Measurements from ENCODE around the gene CORO1C. TPM values are rescaled to one million over a fixed set of nuclear protein-coding genes. Genes with fewer than 3 reads are reported as not detected.
"Not testable (repeated sequence)": the region's sequence is repeated elsewhere in the genome, so short reads cannot be mapped to it uniquely, and the experiment has no call there.

The CORO1C gene
- total RNA-seq, 1 donor from 2014 or later = 189 TPM

DNA sequence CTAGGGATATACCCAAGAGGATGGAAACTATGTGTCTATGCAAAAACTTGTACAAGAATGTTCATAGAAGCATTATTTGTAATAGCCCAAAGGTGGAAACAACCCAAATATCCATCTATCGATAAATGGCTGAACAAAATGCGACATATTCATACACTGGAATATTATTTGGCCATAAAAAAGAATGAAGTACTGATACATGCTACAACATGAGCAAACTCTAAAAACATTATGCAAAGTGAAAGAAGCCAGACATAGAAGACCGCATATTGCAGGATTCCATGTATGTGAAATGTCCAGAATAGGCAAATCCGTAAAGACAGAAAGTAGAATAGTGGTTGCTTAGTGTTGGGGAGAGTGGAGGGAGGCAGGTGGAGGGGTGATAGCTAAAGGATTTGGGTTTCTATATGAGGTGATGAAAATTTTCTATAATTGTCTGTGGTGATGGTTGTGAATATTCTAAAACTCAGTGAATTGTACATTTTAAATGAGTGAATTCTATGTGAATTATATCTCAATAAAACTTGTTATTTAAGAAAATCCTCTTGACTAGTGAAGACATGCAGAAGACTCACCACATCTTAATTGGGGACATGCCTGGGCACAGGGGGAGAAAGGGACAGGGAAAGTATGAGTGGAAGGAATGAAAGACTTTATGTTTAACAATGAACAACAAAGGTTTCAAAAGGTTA, 67.8 kb downstream of the CORO1C start:
- no peak for DNase-seq (ENCODE audit: extremely low spot score in 2 of 2)
- H3K27me3 ChIP-seq = no peaks in the 10 kb centered on the region
- TF ChIP-seq POLR2A (IDR thresholded peaks at IDR 0.05) = no peak
- TF ChIP-seq, protein P1, sequence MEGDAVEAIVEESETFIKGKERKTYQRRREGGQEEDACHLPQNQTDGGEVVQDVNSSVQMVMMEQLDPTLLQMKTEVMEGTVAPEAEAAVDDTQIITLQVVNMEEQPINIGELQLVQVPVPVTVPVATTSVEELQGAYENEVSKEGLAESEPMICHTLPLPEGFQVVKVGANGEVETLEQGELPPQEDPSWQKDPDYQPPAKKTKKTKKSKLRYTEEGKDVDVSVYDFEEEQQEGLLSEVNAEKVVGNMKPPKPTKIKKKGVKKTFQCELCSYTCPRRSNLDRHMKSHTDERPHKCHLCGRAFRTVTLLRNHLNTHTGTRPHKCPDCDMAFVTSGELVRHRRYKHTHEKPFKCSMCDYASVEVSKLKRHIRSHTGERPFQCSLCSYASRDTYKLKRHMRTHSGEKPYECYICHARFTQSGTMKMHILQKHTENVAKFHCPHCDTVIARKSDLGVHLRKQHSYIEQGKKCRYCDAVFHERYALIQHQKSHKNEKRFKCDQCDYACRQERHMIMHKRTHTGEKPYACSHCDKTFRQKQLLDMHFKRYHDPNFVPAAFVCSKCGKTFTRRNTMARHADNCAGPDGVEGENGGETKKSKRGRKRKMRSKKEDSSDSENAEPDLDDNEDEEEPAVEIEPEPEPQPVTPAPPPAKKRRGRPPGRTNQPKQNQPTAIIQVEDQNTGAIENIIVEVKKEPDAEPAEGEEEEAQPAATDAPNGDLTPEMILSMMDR (IDR thresholded peaks at IDR 0.05) = no peak
- no peak for TF ChIP-seq POLR2AphosphoS5 (IDR thresholded peaks at IDR 0.05; ENCODE audit: insufficient read depth in 1 of 2, low read depth in 1 of 2)
- intact Hi-C loops (cut with DNase I) = loop anchor here (2.0 to 10.0 kb wide), 3 partner anchors 69 to 191 kb away; partner anchors contain the start of genes CORO1C and SSH1
- peaks cover 49% of the 10 kb centered on the region for H3K4me1 ChIP-seq
- H3K36me3 ChIP-seq = peaks cover 0 to 3% of the 10 kb centered on the region in 2 donors
- H3K4me3 ChIP-seq = no peak overlapping the region
- H3K9me3 ChIP-seq = no peaks in the 10 kb centered on the region
- H3K27ac ChIP-seq = peak overlapping the region; percentile 89

DNA sequence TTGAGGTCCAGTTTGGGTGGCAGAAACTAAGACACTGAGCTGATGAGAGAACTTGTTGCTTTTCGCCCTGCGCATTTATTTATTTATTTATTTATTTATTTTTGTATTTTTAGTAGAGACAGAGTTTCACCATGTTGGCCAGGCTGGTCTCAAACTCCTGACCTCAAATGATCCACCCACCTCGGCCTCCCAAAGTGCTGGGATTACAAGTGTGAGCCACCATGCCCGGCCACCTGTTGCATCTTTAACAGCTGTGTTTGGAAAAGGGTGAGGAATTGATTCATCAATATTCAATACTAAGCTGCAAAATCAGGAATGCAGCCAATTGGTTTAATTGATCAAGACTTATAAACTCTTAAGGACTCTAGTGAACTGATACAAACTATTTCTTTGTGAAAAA, 73.2 kb downstream of the CORO1C start:
- intact Hi-C loops (cut with DNase I); H3K27me3 ChIP-seq; H3K4me1 ChIP-seq; H3K4me3 ChIP-seq; H3K27ac ChIP-seq; H3K9me3 ChIP-seq; DNase-seq (ENCODE audit: extremely low spot score in 2 of 2): not testable (repeated sequence)
- H3K36me3 ChIP-seq = peaks cover 0 to 30% of the 10 kb centered on the region in 2 donors

DNA sequence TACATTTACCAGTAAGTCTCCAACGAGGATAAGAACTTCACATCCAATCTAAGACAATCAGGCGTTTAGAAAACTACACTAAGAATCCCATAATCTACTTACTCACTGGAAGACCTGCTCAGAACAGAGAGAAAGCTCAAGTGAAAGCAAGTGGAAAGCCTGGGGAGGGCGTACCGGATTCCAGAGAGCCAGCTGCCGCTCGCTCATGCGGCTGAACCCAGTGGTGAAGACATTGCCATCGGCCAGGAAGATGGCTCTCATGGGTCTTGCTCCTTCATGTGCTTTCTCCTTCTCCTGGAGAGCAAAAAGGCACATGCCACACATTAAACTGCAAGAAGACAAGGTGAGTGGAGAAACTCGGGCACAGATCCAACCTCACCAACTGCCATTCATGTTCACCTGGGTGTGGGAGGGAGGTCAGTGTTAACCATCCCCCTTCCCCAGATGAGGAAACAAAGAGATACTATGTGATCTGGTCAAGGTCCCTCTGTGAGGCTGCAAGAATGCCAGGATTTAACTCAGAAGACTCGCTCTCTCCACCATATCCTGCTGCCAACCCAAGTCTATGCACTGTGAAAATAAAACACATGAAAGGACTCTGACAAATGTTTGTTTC, 74.1 kb downstream of the CORO1C start:
- Histone ChIP-seq H3K27ac (no peak overlapping the region), H3K4me3 (no peak overlapping the region), H3K9me3 (no peaks in the 10 kb centered on the region), H3K27me3 (no peaks in the 10 kb centered on the region), H3K4me1 (no peaks in the 10 kb centered on the region), H3K36me3 (peaks cover 0 to 39% of the 10 kb centered on the region in 2 donors)
- TF ChIP-seq POLR2AphosphoS5 (IDR thresholded peaks at IDR 0.05; ENCODE audit: insufficient read depth in 1 of 2, low read depth in 1 of 2) (no peak), POLR2A (IDR thresholded peaks at IDR 0.05) (no peak)
- TF ChIP-seq, protein P1 (IDR thresholded peaks at IDR 0.05) = no peak
- DNase-seq (ENCODE audit: extremely low spot score in 2 of 2) = no peak
- intact Hi-C loops (cut with DNase I) = no loop called here

DNA sequence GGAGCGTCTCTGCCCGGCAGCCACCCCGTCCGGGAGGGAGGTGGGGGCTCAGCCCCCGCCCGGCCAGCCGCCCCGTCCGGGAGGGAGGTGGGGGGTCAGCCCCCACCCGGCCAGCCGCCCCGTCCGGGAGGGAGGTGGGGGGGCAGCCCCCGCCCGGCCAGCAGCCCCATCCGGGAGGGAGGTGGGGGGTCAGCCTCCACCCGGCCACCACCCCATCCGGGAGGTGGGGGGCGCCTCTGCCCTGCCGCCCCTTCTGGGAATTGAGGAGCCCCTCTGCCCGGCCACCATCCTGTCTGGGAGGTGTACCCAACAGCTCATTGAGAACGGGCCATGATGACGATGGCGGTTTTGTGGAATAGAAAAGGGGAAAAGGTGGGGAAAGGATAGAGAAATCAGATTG, 75.1 kb downstream of the CORO1C start:
- intact Hi-C loops (cut with DNase I); DNase-seq (ENCODE audit: extremely low spot score in 2 of 2); H3K4me3 ChIP-seq; H3K9me3 ChIP-seq; H3K27me3 ChIP-seq; H3K27ac ChIP-seq; H3K4me1 ChIP-seq: not testable (repeated sequence)
- peaks cover 0 to 49% of the 10 kb centered on the region in 2 donors for H3K36me3 ChIP-seq

DNA sequence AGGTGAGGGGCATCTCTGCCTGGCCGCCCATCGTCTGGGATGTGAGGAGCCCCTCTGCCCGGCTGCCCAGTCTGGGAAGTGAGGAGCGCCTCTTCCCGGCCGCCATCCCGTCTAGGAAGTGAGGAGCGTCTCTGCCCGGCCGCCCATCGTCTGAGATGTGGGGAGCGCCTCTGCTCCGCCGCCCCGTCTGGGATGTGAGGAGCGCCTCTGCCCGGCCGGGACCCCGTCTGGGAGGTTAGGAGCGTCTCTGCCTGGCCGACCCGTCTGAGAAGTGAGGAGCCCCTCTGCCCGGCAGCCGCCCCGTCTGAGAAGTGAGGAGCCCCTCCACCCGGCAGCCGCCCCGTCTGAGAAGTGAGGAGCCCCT, 75.5 kb downstream of the CORO1C start:
- H3K27ac ChIP-seq; intact Hi-C loops (cut with DNase I): not testable (repeated sequence)
- peaks cover 0 to 53% of the 10 kb centered on the region in 2 donors for H3K36me3 ChIP-seq

DNA sequence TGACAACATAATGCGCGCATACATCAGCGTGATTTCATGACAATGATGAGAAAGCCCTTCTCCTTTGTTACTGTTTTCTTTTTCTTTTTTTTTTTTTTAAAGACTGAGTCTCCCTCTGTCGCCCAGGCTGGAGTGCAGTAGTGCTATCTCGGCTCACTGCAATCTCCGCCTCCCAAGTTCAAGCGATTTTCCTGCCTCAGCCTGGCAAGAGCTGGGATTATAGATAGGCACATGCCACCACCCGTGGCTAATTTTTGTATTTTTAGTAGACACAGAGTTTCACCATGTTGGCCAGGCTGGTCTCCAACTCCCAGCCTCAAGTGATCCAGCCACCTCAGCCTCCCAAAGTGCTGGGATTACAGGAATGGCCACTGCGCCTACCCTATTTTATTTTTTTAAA, 76.7 kb downstream of the CORO1C start:
- DNase-seq (ENCODE audit: extremely low spot score in 2 of 2); H3K4me3 ChIP-seq; intact Hi-C loops (cut with DNase I); H3K27ac ChIP-seq; H3K4me1 ChIP-seq; H3K9me3 ChIP-seq; H3K27me3 ChIP-seq: not testable (repeated sequence)
- peaks cover 0 to 61% of the 10 kb centered on the region in 2 donors for H3K36me3 ChIP-seq

More for the DNA sequence above, 75.5 kb downstream of the CORO1C start:
- H3K4me1 ChIP-seq; H3K9me3 ChIP-seq; H3K4me3 ChIP-seq; DNase-seq (ENCODE audit: extremely low spot score in 2 of 2); H3K27me3 ChIP-seq: not testable (repeated sequence)

DNA sequence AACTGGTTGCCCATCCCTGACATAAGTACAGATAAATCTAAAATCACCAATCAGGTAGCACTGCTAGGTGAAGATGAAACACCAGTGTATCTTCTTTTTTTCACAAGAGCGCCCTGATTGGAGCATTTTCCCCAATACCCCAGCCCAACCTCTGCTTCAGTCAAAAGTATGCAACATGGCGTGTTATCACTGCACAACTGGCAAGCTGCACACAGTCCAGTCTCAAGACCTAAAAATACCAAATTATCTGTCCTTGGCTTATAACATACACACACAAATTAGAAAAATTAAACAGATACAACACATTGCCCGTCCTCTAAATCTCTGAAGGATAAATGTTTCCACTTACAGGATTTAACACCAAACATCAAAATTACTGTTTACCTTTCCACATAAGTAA, 77.4 kb downstream of the CORO1C start:
- TF ChIP-seq POLR2AphosphoS5 (IDR thresholded peaks at IDR 0.05; ENCODE audit: insufficient read depth in 1 of 2, low read depth in 1 of 2) (no peak), POLR2A (IDR thresholded peaks at IDR 0.05) (no peak)
- TF ChIP-seq, protein P1 (IDR thresholded peaks at IDR 0.05) = no peak
- intact Hi-C loops (cut with DNase I) = no loop called here
- no peaks in the 10 kb centered on the region for H3K9me3 ChIP-seq
- no peaks in the 10 kb centered on the region for H3K27me3 ChIP-seq
- no peak for DNase-seq (ENCODE audit: extremely low spot score in 2 of 2)
- H3K4me3 ChIP-seq = no peak overlapping the region
- H3K4me1 ChIP-seq = no peaks in the 10 kb centered on the region
- peaks cover 0 to 68% of the 10 kb centered on the region in 2 donors for H3K36me3 ChIP-seq
- H3K27ac ChIP-seq = no peak overlapping the region
